K562 (cell line): ENCODE results near the gene BCL2L1. TPM values are rescaled to one million over a fixed set of nuclear protein-coding genes. Genes with fewer than 3 reads are reported as not detected.
A peak's percentile ranks its signal among the peaks of the same experiment; 100 is the strongest.

ENCODE experiments used
- ATAC-seq: fragments of 200-7000 bp; cut with Tn5 transposase; 3 replicates; pipeline ENCODE4 v1.9.1; 2020; ENCODE audit warnings: moderate library complexity
- BruUV-seq: library from RNA; stranded (reverse); fragments of 400-500 nt; replicated peaks from 2 replicates; lab custom pipeline; 2021; lab: Mats Ljungman, UMichigan
- CTCF ChIA-PET: fragments of 300-600 bp; formaldehyde crosslinking; extraction: SDS; loops from one replicate; lab custom pipeline; 2021; ENCODE audit warnings: low intra/inter-chr PET ratio; lab: Yijun Ruan, JAX
- POLR2A ChIA-PET: fragments of 300-600, 350-650 bp; sonication (Branson Sonifier 250); formaldehyde crosslinking; extraction: SDS; loops from one replicate; lab custom pipeline; 2021; ENCODE audit warnings: antibody characterized with exemption, inconsistent platforms; lab: Yijun Ruan, JAX
- DNase-seq, 4 experiments: peaks; one replicate each; pipeline versions ENCODE4 v3.0.0 to v3.0.0-alpha.2; 2011 to 2018; ENCODE audit warnings: low spot score in 3 of 4, mixed read lengths in 3 of 4; ENCODE audit errors: extremely low read depth in 1 of 4
- FAIRE-seq: peaks from 2 replicates; lab custom pipeline; 2011; peaks lifted over from hg19 to GRCh38; lab: Jason Lieb, UNC
- H2AFZ ChIP-seq: 2 replicates; pipeline ENCODE4 v1.6.0; 2011; ENCODE audit warnings: low read depth, low read length, control low read depth, inconsistent platforms
- H3K27ac ChIP-seq: fragments of 200-600 bp; 3 replicates; pipeline ENCODE4 v1.8.0; 2011; ENCODE audit warnings: low read depth, mild to moderate bottlenecking, control low read depth, inconsistent platforms, low read length, moderate library complexity, mixed read lengths; ENCODE audit errors: extremely low read depth
- H3K27me3 ChIP-seq, 2 experiments: fragments of 300-600 bp in 1 of 2; 2 replicates in 1 of 2; 3 replicates in 1 of 2; pipeline versions ENCODE4 v1.6.0 to v1.8.0; 2011; ENCODE audit warnings: inconsistent platforms in 2 of 2, low read length in 2 of 2, mild to moderate bottlenecking in 1 of 2, mixed read lengths in 1 of 2, moderate library complexity in 1 of 2; ENCODE audit not compliant: control insufficient read depth in 2 of 2, insufficient read depth in 2 of 2
- H3K36me3 ChIP-seq: fragments of 300-600 bp; 3 replicates; pipeline ENCODE4 v1.8.0; 2011; ENCODE audit warnings: mild to moderate bottlenecking, low read length, inconsistent platforms; ENCODE audit not compliant: control insufficient read depth, insufficient read depth
- H3K4me1 ChIP-seq, 2 experiments: fragments of 200-600 bp in 1 of 2; replicated peaks in 1 of 2; 2 replicates in 1 of 2; 3 replicates in 1 of 2; pipeline versions ENCODE4 v1.5.1 to v1.8.0; 2011; ENCODE audit warnings: inconsistent platforms in 2 of 2, low read length in 2 of 2, mild to moderate bottlenecking in 1 of 2, mixed read lengths in 1 of 2, moderate library complexity in 1 of 2; ENCODE audit not compliant: control insufficient read depth in 2 of 2, insufficient read depth in 2 of 2
- H3K4me2 ChIP-seq: 2 replicates; pipeline ENCODE4 v1.6.1; 2011; ENCODE audit warnings: low read length, control low read depth, inconsistent platforms, mixed read lengths; ENCODE audit not compliant: insufficient read depth
- H3K4me3 ChIP-seq: fragments of 200-600 bp; sonication (generic), shearing (Covaris generic); 2 replicates; pipeline ENCODE4 v1.5.1; 2016; ENCODE audit warnings: control low read depth, inconsistent platforms
- H3K79me2 ChIP-seq: fragments of 200-600 bp; 3 replicates; pipeline ENCODE4 v1.8.0; 2011; ENCODE audit warnings: low read length, inconsistent platforms; ENCODE audit not compliant: control insufficient read depth, insufficient read depth
- H3K9ac ChIP-seq, 2 experiments: 2 replicates each; pipeline versions ENCODE4 v1.6.0 to v1.6.1; 2011; ENCODE audit warnings: low read depth in 2 of 2, low read length in 2 of 2, control low read depth in 1 of 2, inconsistent platforms in 1 of 2, mild to moderate bottlenecking in 1 of 2, mixed read lengths in 1 of 2; ENCODE audit not compliant: insufficient read depth in 1 of 2
- H3K9me1 ChIP-seq: one replicate; pipeline ENCODE4 v1.6.0; 2011; ENCODE audit warnings: inconsistent platforms, mild to moderate bottlenecking, low read length, moderate library complexity; ENCODE audit not compliant: control insufficient read depth, insufficient read depth
- H3K9me3 ChIP-seq: replicated peaks from 2 replicates; pipeline ENCODE4 v1.5.1; 2011; ENCODE audit warnings: low read depth, low read length, inconsistent platforms; ENCODE audit not compliant: control insufficient read depth, insufficient read depth
- H4K20me1 ChIP-seq: replicated peaks from 2 replicates; pipeline ENCODE4 v1.6.1; 2011; ENCODE audit warnings: low read length, inconsistent platforms, mixed read lengths; ENCODE audit not compliant: control insufficient read depth, insufficient read depth
- ATF7 ChIP-seq: fragments of 450-650 bp; IDR thresholded peaks from 2 replicates; pipeline ENCODE4 v1.7.1; 2014; ENCODE audit warnings: mild to moderate bottlenecking, moderate library complexity
- GTF2A2 ChIP-seq: IDR thresholded peaks from 2 replicates; pipeline ENCODE4 v1.6.1; 2016; ENCODE audit warnings: mild to moderate bottlenecking, missing genetic modification characterization, missing compliant biosample characterization
- PHF21A ChIP-seq: fragments of 450-650 bp; IDR thresholded peaks from 2 replicates; pipeline ENCODE4 v1.6.1; 2017; ENCODE audit warnings: low read depth, borderline replicate concordance
- POU5F1 ChIP-seq: fragments of 150-350 bp; IDR thresholded peaks from 2 replicates; pipeline ENCODE4 v1.6.1; 2014; ENCODE audit warnings: borderline replicate concordance, low read length, low read depth, mild to moderate bottlenecking; ENCODE audit not compliant: partially characterized antibody
- RBM14 ChIP-seq: fragments of 200-400 bp; formaldehyde crosslinking; IDR thresholded peaks from 2 replicates; pipeline ENCODE4 v1.6.1; 2018; ENCODE audit warnings: low read depth, mild to moderate bottlenecking, low read length, moderate library complexity, borderline replicate concordance; ENCODE audit not compliant: insufficient read depth
- ZBED1 ChIP-seq: IDR thresholded peaks from 2 replicates; pipeline ENCODE4 v1.6.1; 2014
- WGBS: fragments of 100-300 bp; shearing (Covaris generic); methylation state at CpG from one replicate; pipeline ENCODE4 v1.1.6; 2016; ENCODE audit warnings: low coverage, mixed read lengths; ENCODE audit not compliant: insufficient coverage; ENCODE audit errors: missing lambda C conversion rate; 5-methylcytosine and 5-hydroxymethylcytosine counted together
- in situ Hi-C: fragments of 300-500 bp; cut with MboI; formaldehyde crosslinking; loops from 4 replicates; pipeline ENCODE4 v1.15.0; 2018; ENCODE audit warnings: inconsistent platforms, mixed read lengths
- intact Hi-C: fragments of 100-400 bp; cut with micrococcal nuclease; formaldehyde crosslinking; loops from 2 replicates; pipeline ENCODE4 v1.14.2; 2022
- polyA plus RNA-seq, 8 experiments: library from polyadenylated mRNA; depleted of rRNA in 4 of 8; stranded (reverse) in 5 of 8; unstranded in 3 of 8; fragments of >200 nt; fragmentation: Nextera tagmentation in 2 of 8; fragmentation: Illumina TruSeq in 1 of 8; extraction: Ambion mirVana in 2 of 8; extraction: Trizol in 1 of 8; gene quantifications; 2 replicates each; pipeline versions ENCODE4 v1.2.1 to v1.2.3, GENCODE V29; 2011 to 2014; ENCODE audit warnings: inconsistent platforms in 1 of 8, missing spikeins in 1 of 8
- total RNA-seq, 7 experiments: library from RNA; depleted of rRNA in 6 of 7; stranded (reverse); fragments of >200 nt in 6 of 7; fragmentation: Illumina TruSeq in 2 of 7; extraction: Trizol in 2 of 7; gene quantifications; 2 replicates each; pipeline versions ENCODE4 v1.2.1 to v1.2.3, GENCODE V29; 2011 to 2021; ENCODE audit warnings: low replicate concordance in 1 of 7
- TF ChIP-seq, protein P1 (sequence below): conservative IDR thresholded peaks from 2 replicates; pipeline ENCODE4 v1.6.1; 2011; ENCODE audit warnings: low read depth, mild to moderate bottlenecking, low read length; ENCODE audit not compliant: control insufficient read depth

The BCL2L1 gene
- total and polyA plus RNA-seq, 9 of the 15 experiments (the other 6 are each of a cell fraction or from before 2014, with no cell fraction given) = 3.3 to 182 (median 120) TPM

GRCh38 chr20:31638816-31639215, 83.9 kb downstream of the BCL2L1 start:
- ATAC-seq (no peak), DNase-seq (no peak), FAIRE-seq (no peak)
- H3K79me2 ChIP-seq = no peaks in the 10 kb centered on the region
- H3K4me1 ChIP-seq = peaks cover under 1 to 11% of the 10 kb centered on the region in 2 experiments; a peak in 4 of 5 replicates
- H3K9ac ChIP-seq = peak overlapping the region in 1 of 2 experiments; percentile 33; a peak in 1 of 4 replicates
- TF ChIP-seq GTF2A2 (tag) (no peak), RBM14 (no peak), ZBED1 (no peak), PHF21A (no peak), POU5F1 (no peak), ATF7 (no peak)
- TF ChIP-seq, protein P1, sequence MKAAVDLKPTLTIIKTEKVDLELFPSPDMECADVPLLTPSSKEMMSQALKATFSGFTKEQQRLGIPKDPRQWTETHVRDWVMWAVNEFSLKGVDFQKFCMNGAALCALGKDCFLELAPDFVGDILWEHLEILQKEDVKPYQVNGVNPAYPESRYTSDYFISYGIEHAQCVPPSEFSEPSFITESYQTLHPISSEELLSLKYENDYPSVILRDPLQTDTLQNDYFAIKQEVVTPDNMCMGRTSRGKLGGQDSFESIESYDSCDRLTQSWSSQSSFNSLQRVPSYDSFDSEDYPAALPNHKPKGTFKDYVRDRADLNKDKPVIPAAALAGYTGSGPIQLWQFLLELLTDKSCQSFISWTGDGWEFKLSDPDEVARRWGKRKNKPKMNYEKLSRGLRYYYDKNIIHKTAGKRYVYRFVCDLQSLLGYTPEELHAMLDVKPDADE = no peak
- H3K9me3 ChIP-seq = no peaks in the 10 kb centered on the region
- no peak overlapping the region for H3K4me3 ChIP-seq
- WGBS = 37% methylated on average over 4 of the region's 4 CpGs
- intact Hi-C loops (loop anchor here (10.0 kb wide), 1 partner anchor 156 kb away; no protein-coding TSS in a partner anchor), in situ Hi-C loops (no loop called here)
- H3K9me1 ChIP-seq = no peaks in the 10 kb centered on the region
- ChIA-PET CTCF (no interaction called here), POLR2A (no interaction called here)
- no peak overlapping the region for H3K27ac ChIP-seq
- H3K27me3 ChIP-seq = no peaks in the 10 kb centered on the region
- no peak overlapping the region for H2AFZ ChIP-seq
- H3K36me3 ChIP-seq = no peaks in the 10 kb centered on the region
- H4K20me1 ChIP-seq = no peaks in the 10 kb centered on the region
- H3K4me2 ChIP-seq = no peak overlapping the region
- BruUV-seq = no TSS peak
